ENCODE results near the gene PROKR1. TPM values are rescaled to one million over a fixed set of nuclear protein-coding genes. Genes with fewer than 3 reads are reported as not detected.
"Not testable (repeated sequence)": the region's sequence is repeated elsewhere in the genome, so short reads cannot be mapped to it uniquely, and the experiment has no call there.

The PROKR1 gene
- total RNA-seq, 6 experiments from 2014 or later = not detected

- TF ChIP-seq, protein P1, sequence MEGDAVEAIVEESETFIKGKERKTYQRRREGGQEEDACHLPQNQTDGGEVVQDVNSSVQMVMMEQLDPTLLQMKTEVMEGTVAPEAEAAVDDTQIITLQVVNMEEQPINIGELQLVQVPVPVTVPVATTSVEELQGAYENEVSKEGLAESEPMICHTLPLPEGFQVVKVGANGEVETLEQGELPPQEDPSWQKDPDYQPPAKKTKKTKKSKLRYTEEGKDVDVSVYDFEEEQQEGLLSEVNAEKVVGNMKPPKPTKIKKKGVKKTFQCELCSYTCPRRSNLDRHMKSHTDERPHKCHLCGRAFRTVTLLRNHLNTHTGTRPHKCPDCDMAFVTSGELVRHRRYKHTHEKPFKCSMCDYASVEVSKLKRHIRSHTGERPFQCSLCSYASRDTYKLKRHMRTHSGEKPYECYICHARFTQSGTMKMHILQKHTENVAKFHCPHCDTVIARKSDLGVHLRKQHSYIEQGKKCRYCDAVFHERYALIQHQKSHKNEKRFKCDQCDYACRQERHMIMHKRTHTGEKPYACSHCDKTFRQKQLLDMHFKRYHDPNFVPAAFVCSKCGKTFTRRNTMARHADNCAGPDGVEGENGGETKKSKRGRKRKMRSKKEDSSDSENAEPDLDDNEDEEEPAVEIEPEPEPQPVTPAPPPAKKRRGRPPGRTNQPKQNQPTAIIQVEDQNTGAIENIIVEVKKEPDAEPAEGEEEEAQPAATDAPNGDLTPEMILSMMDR (IDR thresholded peaks at IDR 0.05) = no peak
- Mint-ChIP-seq H3K4me1 (ENCODE audit: low read depth) (no peaks in the 10 kb centered on the region), H3K27me3 (ENCODE audit: insufficient read depth) (peaks cover 4% of the 10 kb centered on the region; the same call in 1 of the 2 replicates), H3K4me3 (no peak overlapping the region), H3K36me3 (ENCODE audit: low read depth) (no peaks in the 10 kb centered on the region), H3K27ac (no peak overlapping the region), H3K9me3 (no peaks in the 10 kb centered on the region)
- no peak for DNase-seq
Measured at GRCh38 chr2:68675470-68675869, 32.1 kb downstream of the PROKR1 start.

- not testable (repeated sequence) for H3K36me3 Mint-ChIP-seq (ENCODE audit: low read depth)
Measured at GRCh38 chr2:68677837-68678236, 34.5 kb downstream of the PROKR1 start.

DNA sequence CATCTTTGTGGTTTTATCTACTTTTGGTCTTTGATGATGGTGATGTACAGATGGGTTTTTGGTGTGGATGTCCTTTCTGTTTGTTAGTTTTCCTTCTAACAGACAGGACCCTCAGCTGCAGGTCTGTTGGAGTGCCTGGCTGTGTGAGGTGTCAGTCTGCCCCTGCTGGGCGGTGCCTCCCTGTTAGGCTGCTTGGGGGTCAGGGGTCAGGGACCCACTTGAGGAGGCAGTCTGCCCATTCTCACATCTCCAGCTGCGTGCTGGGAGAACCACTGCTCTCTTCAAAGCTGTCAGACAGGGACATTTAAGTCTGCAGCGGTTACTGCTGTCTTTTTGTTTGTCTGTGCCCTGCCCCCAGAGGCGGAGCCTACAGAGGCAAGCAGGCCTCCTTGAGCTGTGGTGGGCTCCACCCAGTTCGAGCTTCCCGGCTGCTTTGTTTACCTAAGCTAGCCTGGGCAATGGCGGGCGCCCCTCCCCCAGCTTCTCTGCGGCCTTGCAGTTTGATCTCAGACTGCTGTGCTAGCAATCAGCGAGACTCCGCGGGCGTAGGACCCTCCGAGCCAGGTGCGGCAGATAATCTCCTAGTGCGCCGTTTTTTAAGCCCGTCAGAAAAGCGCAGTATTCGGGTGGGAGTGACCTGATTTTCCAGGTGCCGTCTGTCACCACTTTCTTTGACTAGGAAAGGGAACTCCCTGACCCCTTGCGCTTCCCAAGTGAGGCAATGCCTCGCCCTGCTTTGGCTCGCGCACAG lies 36.0 kb downstream of the PROKR1 start:
- not testable (repeated sequence) for H3K36me3 Mint-ChIP-seq (ENCODE audit: low read depth); H3K27me3 Mint-ChIP-seq (ENCODE audit: insufficient read depth); H3K27ac Mint-ChIP-seq; H3K4me3 Mint-ChIP-seq; H3K4me1 Mint-ChIP-seq (ENCODE audit: low read depth); H3K9me3 Mint-ChIP-seq; DNase-seq

More at GRCh38 chr2:68677837-68678236, 34.5 kb downstream of the PROKR1 start:
- not testable (repeated sequence) for H3K27ac Mint-ChIP-seq; H3K4me3 Mint-ChIP-seq; H3K9me3 Mint-ChIP-seq; H3K27me3 Mint-ChIP-seq (ENCODE audit: insufficient read depth); DNase-seq; H3K4me1 Mint-ChIP-seq (ENCODE audit: low read depth)

- H3K27ac Mint-ChIP-seq; H3K4me1 Mint-ChIP-seq (ENCODE audit: low read depth); H3K9me3 Mint-ChIP-seq; H3K27me3 Mint-ChIP-seq (ENCODE audit: insufficient read depth); H3K36me3 Mint-ChIP-seq (ENCODE audit: low read depth); H3K4me3 Mint-ChIP-seq; DNase-seq: not testable (repeated sequence)
Measured at GRCh38 chr2:68679917-68680267, 36.5 kb downstream of the PROKR1 start.

GRCh38 chr2:68684197-68684596 lies 40.8 kb downstream of the PROKR1 start:
- no peak overlapping the region for H3K27ac Mint-ChIP-seq
- no peak overlapping the region for H3K4me3 Mint-ChIP-seq
- no peaks in the 10 kb centered on the region for H3K9me3 Mint-ChIP-seq
- H3K36me3 Mint-ChIP-seq (ENCODE audit: low read depth) = no peaks in the 10 kb centered on the region
- peaks cover 18% of the 10 kb centered on the region for H3K27me3 Mint-ChIP-seq (ENCODE audit: insufficient read depth)
- H3K4me1 Mint-ChIP-seq (ENCODE audit: low read depth) = no peaks in the 10 kb centered on the region
- no peak for DNase-seq
- TF ChIP-seq, protein P1 (IDR thresholded peaks at IDR 0.05) = no peak

- Mint-ChIP-seq H3K36me3 (ENCODE audit: low read depth) (no peaks in the 10 kb centered on the region), H3K27me3 (ENCODE audit: insufficient read depth) (peaks cover 22% of the 10 kb centered on the region), H3K4me3 (no peak overlapping the region), H3K4me1 (ENCODE audit: low read depth) (no peaks in the 10 kb centered on the region), H3K9me3 (no peaks in the 10 kb centered on the region), H3K27ac (no peak overlapping the region)
- no peak for DNase-seq
- TF ChIP-seq, protein P1 (IDR thresholded peaks at IDR 0.05) = no peak
Measured at GRCh38 chr2:68686178-68686577, 42.8 kb downstream of the PROKR1 start.

- no peak for DNase-seq
- TF ChIP-seq, protein P1 (IDR thresholded peaks at IDR 0.05) = no peak
- Mint-ChIP-seq H3K4me3 (no peak overlapping the region), H3K4me1 (ENCODE audit: low read depth) (no peaks in the 10 kb centered on the region), H3K9me3 (no peaks in the 10 kb centered on the region), H3K36me3 (ENCODE audit: low read depth) (no peaks in the 10 kb centered on the region), H3K27me3 (ENCODE audit: insufficient read depth) (peaks cover 22% of the 10 kb centered on the region), H3K27ac (no peak overlapping the region)
Measured at GRCh38 chr2:68687018-68687417, 43.6 kb downstream of the PROKR1 start.
